GM23338 (cell line): Measurements from ENCODE around the gene CIAO2A.

ENCODE experiments used
- CTCF ChIP-seq, 2 experiments: fragments of 200-600 bp in 1 of 2; sonication (generic) in 1 of 2; conservative IDR thresholded peaks; 2 replicates each; pipeline versions ENCODE4 v1.5.1 to v1.6.1; 2016 to 2017; ENCODE audit warnings: antibody characterized with exemption in 2 of 2, low read depth in 2 of 2, mild to moderate bottlenecking in 2 of 2, moderate library complexity in 1 of 2
- EZH2 ChIP-seq: fragments of 200-600 bp; sonication (generic); IDR thresholded peaks from one replicate; pipeline ENCODE4 v1.8.0; 2017; ENCODE audit warnings: antibody characterized with exemption, mild to moderate bottlenecking, low read depth; ENCODE audit not compliant: unreplicated experiment

DNA sequence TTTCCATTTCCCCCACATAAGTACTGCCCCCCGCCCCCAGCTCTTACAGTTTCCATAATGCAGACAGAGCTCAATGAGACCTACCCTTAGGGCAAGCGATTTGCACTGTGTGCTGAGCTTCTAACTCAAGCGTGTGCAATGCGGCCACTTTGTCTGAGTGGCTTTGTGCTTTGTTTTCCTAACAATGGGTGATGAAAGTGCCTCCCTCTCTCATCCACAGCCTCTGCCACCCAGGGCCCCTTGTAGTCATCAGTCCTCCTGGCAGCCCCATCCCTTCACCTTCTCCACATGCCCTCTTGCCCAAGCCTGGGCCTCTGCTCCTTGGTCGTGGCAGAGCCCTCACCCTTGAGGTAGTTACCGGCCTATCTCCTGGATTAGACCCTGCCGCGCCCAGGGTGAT is 64.5 kb downstream of the CIAO2A start:
- TF ChIP-seq EZH2 (no peak), CTCF (conservative IDR thresholded peaks at IDR 0.05; ENCODE audit: low read depth in 2 of 2) (no peak)
